T follicular helper cell (primary cell): ENCODE data around the gene TAPT1.
"Not testable (repeated sequence)": the region's sequence is repeated elsewhere in the genome, so short reads cannot be mapped to it uniquely, and the experiment has no call there.

Experiments
- DNase-seq: peaks from one replicate; pipeline ENCODE4 v3.0.0-alpha.2; 2020; ENCODE audit warnings: low read depth

Gene TAPT1

DNA sequence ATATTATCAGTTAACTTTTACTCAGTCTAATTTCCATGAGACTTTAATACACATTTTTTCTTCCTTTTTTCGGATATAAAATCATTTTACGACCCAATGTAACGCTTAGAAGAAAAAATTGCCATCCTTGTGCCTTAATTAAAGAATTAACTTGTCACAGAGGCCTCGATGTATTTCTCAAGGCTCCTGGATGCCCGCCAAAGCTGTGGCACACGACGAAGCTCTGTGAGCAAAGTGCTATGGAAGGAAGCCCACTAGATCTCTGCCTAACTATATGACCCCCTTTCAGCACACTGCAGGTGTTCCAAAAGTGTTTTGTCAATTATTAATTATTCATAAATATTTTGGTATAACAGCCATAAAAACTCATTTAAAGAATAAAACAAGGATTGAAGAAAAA lies 54.4 kb downstream of the TAPT1 start:
- no peak for DNase-seq

DNA sequence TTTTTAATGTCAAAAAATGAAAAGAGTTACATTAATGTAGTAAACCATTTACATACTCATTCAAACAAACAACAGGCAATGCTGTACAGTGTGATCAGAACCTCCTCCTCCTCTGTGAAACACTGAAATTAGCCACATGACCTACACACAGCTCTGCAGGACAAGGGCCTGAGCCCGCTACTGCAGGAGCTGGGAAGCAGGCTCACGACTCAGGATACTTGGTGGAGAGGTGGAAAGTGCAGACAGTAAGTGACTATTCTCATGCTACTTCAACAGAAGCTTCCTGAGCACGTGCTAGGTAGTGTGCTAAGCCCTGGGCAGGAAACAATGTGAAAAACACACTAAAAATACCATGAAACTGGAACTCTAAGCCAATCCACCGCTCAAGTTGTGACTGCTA lies 56.8 kb downstream of the TAPT1 start:
- no peak for DNase-seq

- no peak for DNase-seq
Observed at GRCh38 chr4:16168710-16169388, 57.4 kb downstream of the TAPT1 start.

DNA sequence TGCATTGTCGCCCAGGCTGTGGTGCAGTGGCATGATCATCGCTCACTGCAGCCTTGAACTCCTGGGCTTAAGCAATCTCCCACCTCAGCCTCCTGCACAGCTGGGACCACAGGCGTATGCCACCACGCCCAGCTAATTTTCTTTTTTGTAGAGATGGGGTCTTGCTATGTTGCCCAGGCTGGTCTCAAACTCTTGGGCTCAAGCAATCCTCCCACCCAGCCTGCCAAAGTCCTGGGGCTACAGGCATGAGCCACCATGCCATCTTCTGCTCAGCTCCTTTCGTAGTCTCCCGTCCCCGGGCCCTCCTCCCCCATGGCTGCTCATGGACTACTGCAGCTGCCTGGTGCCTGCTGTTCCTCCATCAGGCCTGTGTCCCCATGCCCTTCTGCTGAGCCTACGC lies 58.1 kb downstream of the TAPT1 start:
- no peak for DNase-seq

- no peak for DNase-seq
Observed at GRCh38 chr4:16165931-16166330, 60.3 kb downstream of the TAPT1 start.

DNA sequence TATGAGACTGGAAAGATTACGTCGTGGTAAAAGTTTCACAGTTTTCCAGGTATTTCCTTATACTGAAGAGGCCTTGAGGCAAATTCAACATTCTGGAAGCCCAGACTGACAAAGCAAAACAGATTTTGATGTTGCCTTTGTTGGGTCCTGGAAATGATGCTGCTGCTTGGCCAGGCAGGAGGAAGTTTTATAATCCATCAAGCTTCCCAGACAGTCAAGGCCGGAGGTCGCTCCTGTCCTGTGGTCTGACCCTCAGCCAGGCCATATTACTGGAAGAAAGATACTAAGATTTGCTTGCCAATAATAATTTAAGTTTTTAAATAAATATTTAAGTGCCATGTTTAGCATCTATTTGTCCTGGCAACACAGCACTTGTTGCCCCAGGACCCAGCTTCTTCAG lies 63.4 kb downstream of the TAPT1 start:
- no peak for DNase-seq

- no peak for DNase-seq
Observed at GRCh38 chr4:16161851-16162408, 64.3 kb downstream of the TAPT1 start.

GRCh38 chr4:16160457-16160856 lies 65.8 kb downstream of the TAPT1 start:
- DNase-seq, result no peak

GRCh38 chr4:16159286-16159685 lies 67.0 kb downstream of the TAPT1 start:
- DNase-seq, result no peak

- DNase-seq, result no peak
Observed at GRCh38 chr4:16158504-16158852, 67.8 kb downstream of the TAPT1 start.

DNA sequence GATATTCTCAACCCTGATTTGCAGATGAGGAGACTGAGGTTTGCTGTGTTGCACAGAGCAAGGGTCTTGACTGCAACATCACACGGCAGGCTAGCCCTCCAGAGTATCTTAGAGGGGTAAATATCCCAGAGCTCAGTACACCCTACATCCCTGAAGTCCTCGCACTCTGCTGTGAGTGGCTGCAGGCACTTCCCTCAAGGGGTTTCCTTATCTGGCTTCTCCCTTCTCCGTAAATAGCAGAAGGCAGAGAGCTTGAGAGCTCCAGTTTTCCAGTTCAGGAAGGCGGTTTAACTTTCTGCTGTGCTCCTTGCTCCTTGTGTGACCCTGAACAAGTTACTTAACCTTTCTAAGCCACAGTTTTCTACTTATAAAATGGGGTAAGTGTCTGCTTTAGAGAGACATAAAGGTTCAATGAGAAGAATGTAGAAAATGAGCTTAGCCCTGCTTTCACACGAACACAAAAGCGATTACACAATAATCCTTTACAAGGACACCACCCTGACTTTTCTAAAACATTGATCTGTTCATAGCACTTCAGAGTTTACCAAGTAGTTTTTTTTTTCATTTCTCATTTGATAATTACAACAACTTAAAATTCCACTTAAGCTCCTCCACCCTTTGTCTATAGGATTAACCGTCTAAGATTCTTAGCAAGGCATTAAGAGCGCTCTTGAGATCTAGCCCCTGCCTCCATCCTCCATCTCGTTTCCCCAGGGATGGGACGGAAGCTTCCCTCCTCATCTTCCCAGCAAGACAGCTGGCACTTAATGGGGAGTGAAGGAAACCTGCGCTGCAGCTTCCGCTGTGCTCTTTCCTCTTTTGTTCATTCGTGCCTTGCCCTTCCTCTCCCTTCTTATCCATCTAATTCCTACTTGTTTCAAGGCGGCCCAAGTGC lies 68.4 kb downstream of the TAPT1 start:
- no peak for DNase-seq

DNA sequence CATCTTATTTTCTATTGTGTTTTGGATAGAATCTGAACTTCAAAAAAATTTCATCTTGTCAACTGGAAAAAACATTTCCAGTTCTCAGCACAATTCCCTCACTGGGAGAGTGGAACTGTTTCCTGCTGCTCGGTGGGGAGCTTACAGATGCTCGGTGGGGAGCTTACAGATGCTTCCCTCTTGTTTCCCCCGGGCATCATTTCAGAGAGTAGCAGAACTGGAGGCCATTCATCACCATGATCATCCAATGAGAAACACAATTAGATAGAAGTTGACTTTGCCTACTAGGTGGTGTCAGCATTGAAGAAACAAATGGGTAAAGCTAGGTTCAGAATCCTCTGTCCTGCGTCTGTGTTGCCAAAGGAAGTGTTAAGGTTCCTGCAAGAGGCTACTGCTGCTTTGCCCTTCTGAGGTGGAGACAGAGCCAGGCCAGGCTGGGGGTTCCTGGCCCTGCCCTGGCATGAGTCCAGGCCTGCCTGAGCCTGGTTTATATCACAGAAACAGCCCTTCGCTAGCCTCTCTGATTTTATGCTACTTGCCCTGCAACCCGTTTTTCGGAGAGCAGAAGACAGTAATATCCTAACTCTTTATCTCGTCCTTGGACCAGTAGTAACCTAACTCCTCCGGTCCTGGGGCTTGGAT lies 70.6 kb downstream of the TAPT1 start:
- no peak for DNase-seq

- no peak for DNase-seq
Observed at GRCh38 chr4:16154451-16154850, 71.8 kb downstream of the TAPT1 start.

DNA sequence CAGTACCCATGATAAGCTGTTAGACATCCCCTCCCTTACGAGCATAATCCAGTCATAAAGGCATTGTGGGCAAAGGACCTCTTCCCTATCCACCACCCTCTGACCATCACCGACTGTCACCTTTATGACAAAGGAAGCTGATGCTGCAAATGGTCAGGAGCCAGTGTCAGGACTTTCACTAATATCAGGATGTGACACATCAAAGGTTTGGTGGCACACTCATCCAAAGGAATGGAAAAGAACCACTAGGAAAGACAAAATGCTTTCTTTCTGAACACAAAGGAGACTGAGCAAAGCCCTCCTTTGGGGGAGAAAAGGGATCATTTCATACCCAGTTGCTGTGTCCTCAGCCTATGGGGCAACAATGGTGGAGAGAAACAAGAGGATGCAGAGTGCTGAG lies 75.6 kb downstream of the TAPT1 start:
- DNase-seq, result no peak

DNA sequence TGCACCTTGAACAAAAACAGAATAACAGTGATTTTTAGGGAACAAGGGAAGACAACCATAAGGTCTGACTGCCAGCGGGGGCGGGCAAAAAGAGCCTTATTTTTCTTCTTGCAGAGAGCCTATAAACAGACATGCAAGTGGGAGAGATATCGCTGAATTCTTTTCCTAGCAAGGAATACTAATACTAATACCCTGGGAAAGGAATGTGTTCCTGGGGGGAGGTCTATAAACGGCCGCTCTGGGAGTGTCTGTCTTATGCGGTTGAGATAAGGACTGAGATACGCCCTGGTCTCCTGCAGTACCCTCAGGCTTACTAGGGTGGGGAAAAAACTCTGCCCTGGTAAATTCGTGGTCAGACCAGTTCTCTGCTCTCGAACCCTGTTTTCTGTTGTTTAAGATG lies 81.4 kb downstream of the TAPT1 start:
- DNase-seq, result not testable (repeated sequence)

DNA sequence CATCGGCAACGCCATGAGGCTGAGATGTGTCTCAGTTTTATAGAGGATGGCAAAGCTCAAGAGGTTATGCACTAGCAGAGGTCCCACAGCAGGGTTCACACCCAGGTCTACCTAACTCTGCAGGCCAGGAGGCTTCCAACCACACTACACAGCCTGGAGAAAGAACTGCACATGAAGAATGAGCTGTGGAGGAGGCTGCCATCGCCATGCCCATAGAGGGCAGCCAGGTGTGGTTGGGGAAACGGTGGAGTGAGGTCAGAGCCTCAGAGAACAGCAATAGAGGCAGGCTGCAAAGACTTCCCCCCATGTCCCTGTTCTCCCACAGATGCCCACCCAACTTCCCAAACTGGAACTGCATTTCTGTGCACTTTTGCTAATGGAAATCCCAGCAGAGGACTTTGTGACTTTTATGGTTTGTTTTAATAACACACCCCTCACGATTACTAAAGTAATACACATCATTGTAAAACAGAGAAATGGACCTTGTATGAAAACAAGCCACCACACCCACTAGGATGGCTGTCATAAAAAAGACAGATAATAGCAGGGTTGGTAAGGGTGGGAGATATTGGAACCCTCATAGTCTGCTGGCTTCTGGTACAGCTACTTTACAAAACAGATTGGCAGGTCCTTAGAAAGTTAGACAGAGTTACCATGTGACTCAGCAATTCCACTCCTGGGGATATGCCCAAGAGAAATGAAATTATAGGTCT lies 83.5 kb downstream of the TAPT1 start:
- DNase-seq, result no peak

- DNase-seq, result no peak
Observed at GRCh38 chr4:16140879-16141249, 85.4 kb downstream of the TAPT1 start.

DNA sequence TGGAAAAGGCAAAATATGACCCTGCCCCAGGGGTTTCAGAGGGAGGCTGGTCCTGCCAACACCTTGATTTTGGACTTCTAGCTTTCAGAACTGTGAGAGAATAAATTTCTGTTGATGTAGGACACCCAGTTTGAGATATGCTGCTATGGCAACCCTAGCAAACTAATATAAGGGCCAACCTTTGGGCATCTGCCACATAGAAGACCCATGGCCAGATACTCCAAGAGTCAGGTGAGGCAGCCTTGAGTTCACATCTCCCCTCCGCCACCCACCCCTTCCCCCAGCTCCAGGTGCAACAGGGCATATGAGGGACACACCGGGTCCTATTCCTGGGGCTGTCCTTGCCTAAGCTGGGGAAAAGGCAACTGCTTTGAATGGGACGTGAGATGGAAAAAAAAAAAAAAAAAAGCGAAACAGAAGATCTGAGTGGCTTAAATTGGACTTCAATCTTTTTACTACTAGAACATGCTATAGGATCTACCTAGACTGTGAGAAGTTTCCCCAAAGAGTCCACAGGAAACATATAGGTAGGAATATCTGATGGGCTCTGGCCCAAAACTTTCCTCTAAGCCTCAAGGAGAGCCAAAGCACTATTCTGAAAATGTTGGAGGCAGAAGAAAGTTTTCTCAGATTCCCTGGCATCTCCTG lies 85.9 kb downstream of the TAPT1 start:
- DNase-seq, result no peak

DNA sequence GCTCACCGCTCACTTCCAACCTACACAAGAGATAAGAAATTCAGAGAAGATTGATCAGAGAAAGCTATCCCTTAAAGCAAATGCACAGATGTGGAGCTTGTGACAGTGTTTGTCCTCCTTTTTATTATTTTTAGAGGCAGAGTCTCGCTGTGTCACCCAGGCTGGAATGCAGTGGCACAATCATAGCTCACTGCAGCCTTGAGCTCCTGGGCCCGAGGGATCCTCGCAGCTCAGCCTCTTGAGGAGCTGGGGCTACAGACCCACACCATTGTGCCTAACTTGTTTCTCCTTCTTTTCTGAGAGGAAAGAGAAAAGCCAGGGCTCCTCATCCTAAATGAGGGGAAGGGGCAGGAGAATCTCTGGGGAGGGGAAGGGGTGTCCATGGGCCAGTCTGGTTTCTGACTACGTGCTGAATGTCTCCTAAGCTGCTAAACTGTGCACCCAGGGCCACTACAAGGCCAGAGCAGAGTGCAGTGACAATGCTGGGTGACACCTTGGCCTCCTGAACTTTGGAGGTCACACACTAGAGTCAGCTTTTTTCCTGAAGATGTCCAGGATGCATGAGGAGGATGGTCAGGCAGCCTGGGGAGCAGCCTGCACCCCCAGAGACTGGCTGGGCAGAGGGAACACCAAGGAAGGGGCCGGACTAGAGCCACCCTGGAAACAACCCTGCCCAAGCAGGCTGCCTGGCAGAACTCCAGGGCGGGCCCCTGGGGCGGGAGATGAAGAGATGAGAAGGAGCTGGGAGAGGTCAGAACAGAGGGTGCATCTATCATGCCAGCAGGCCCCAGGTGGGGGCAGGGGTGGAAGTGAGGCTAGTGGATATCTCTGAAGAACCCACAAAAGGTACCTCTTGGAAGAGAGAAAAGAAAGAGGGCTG lies 87.0 kb downstream of the TAPT1 start:
- DNase-seq, result no peak

- no peak for DNase-seq
Observed at GRCh38 chr4:16136827-16137226, 89.4 kb downstream of the TAPT1 start.

DNA sequence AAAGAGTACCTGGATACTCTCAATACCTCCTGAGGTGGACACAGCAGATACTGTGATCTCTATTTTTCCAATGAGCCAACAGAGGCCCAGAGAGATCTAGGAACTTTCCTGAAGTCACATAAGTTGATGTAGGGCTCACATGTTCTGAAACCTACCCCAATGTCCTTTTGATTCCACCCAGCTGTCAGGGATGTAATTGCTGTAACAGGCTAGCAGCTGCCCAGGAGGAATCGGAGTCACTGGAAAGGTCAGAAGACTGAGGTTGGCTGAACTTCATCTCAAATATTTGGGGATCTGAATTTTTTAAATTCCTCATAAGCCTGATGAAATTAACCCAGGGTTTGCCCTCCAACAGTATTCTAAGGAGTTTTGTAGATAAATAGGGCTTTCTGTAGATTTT lies 90.0 kb downstream of the TAPT1 start:
- no peak for DNase-seq
